DMS 273 treated with DMSO at 0.1 percent for 48 hours (cell line): ENCODE results near the gene RALGAPA2.

Source experiments
- DNase-seq: peaks from one replicate; lab custom pipeline; 2025; lab: John Stamatoyannopoulos, UW

Gene RALGAPA2

DNA sequence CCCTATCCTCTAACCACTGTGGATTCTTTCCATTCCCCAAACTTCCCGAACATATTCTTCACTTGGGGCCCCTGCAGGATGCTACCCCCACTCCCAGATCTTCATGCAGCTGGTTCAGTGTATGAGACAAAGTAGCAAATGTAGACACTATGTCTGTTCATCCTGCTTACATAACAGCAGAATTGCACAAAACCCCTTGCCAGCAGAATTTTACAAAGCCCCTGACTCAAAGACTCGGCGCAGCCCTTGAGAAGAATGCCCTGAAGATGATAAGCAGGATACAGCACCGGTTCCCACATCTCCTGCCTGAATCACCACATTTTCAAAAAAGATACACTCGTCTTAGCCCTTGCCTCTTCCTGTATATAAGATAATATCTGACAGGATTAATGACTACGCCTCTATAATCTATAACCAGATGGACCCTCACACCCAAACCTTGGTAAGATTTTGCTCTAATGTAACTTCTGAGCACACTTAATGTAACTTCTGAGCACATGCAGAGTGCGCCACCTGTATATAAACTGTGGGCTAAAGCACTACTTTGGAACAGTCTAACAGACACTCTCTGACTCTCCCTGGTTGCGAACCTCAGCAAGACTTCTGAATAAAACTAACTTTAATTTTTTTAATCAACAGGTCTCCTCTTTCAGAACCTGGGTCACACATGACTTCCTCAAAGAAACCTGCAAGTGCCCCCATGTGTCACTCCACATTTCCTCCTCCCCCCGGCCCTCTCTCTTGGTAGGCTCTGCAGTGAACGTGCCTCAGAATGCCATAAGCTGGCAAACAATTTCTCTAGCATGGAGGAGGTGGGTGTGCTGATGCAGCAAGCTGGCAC lies 28.7 kb downstream of the RALGAPA2 start:
- no peak for DNase-seq

DNA sequence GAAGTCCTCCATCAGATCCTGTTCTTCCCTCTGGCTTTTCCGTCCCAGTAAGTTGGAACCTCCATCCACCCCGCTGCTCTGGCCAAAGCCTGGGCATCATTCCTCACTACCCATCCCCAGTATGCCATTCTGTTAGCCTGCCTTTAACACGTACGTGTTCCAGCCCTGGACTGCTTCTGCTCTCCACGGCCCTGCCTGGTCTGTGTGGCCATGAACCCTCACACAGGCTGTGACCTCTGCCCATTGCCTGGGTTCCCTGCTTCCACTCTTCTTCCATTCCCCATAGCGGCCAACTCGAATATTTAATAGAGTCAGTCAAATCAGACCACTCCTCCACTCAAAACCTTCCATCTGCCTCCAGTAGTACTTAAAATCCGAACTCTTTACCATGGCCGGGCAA lies 29.4 kb downstream of the RALGAPA2 start:
- DNase-seq: no peak

DNA sequence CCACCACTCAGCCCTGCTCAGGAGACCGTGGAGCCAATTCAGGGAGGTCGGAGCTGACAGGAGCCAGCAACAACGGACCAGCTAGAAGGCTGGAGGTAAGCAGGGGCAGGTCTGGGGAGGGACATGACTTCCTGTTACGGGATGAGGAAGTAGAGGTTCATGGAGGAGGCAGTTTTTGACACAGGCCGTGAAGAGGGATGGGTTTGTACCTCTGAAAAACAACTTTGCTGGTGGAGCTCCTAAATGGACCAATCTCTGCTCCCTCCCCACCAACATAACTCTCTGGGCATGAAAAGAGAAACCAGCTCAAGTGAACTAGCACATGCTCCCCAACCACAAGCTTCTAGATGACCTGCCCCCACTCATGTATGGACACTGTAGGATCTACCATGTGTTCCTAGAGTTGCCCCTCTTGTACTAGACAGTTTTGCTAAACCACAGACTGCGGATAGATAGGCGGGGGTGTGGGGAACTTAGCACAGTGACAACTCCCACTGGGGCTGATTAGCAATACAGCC lies 31.4 kb downstream of the RALGAPA2 start:
- no peak for DNase-seq

DNA sequence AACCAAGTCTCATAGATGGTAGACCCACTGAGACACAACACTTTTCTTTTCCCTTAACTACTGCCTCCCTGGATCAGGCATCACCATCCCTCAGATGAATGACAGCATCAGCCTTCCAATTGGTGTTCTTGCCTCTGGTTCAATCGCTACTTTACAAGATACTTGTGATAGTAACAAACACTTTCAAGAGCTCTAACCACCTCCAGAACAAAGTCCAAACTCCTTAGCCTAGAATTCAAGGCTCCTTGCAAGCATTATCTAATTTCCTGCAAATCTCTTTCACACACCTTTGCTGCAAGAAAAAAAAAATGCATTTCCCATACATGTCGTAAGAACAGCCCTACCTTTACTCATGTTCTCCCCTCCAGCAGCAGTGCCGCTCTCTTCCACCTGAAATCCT lies 33.1 kb downstream of the RALGAPA2 start:
- DNase-seq: no peak

DNA sequence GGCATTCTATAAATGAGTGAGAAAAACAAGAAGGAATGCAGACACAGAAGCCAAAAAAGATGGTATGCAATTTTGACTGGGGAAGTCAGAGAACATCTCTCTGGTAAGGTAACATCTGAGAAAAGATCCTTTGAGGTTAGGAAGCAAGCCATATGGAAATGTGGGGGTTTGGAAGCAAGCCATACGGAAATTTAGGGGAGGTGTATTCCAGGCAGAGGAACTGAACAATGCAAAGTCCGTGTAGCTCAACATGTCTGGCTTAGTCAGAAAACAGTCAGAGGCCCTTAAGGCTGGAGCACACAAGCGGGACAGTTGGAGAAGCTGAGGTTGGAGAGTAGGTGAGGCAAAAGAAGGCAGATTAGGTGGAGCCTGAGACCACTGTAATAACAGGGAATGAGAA lies 35.3 kb downstream of the RALGAPA2 start:
- peak; percentile 14 for DNase-seq

DNA sequence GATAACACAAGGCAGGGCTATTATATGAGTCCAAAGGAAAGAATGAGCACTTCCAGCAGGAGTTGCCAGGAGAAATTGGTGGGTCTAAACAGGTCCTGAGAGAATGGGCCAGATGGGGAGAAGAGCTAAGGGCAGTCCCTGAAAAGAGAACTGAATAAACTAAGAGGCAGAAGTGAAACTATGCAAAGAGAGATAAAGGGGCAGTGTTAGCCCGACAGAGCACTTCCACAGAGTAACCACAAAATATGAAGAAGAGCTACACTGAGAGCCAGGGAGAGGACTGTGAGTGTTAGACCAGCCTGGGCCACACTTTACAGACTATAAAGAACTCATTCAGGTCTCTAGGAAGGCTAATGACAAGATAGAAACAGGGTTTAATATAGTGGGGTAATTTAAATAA lies 43.8 kb downstream of the RALGAPA2 start:
- no peak for DNase-seq

DNA sequence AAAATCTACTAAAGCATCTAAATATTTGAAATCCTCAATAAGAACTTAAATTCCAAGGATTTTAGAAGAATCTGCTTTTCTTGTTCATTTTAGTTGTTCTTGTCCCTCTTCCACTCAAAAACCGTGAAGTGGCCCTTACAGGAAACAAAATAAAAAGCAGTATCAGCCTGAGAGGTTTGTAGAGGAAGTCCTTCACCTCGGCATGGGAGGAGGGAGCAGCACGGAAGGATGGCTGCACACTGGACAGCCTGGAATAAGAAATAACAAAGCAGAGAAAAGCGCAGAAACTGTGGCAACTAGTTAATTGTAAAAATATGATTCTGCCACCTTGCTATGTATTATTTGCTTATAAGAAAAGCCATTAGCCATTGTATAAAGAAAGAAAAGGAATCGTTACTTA lies 46.1 kb downstream of the RALGAPA2 start:
- no peak for DNase-seq

DNA sequence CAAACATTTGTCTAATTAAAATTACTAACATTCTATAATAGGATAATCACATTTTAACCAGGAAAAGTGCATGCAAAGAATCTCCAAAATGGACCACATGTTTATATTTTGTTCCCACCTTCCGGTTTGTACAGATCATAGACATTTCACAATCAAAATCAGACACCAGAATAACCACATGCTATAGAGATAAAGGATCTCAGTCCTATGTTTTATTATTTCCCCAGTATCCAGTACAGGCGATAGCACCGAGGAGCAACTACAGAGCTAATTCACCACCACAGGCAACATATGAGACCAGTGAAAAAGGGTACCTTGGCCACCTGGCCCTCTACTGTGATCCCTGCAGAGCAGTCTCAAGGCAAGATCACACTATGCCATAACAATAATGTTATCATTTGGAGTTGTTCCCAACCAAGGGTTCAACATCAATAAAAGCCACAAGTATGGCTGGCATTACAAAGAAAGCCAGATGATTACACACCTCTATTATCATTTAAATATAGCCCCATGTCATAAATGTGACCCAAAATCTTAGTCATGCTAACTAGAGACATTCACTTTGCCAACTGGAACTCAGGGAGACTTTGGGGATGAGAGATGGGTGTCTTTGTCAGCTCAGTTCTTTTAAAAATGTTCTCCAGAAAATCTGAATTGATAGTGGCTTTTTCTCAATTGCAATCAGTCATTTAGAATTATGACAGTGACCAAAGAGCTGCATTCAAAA lies 46.7 kb downstream of the RALGAPA2 start:
- no peak for DNase-seq

DNA sequence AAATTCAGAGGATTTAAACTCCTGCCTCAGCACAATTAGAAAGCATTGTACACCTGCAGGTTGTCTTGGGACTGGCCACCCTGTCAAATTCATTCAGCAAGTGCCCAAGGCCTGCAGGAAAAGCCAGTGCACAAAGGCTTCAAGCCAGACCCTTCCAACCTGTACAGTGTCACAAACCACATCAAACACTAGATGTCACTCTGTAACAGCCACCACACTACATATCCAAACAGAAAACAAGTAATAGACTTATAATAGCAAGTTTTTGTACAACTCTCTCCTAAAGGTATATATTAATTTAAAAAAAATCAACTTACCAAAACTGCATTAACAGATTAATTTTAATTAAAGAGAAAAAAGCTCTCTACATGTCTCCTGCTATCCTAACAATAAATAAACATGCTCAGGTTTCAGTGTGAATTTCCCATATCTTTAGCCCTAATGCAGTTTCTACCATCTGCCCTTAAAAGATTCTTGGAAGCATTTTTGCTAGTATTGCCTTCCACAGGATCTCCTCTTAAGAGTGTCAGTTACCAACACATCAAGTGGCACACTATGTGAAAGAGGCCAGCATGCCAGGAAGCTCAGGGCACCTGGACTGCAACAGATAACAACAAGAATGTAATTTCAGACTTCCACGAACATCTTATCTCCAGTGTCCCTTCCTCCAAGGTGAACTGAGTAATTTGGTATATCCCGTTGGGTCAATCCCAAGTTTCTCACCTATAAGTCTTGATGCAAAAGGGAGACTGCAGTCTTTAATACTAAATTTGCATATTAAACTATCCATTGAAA lies 47.5 kb downstream of the RALGAPA2 start:
- no peak for DNase-seq

DNA sequence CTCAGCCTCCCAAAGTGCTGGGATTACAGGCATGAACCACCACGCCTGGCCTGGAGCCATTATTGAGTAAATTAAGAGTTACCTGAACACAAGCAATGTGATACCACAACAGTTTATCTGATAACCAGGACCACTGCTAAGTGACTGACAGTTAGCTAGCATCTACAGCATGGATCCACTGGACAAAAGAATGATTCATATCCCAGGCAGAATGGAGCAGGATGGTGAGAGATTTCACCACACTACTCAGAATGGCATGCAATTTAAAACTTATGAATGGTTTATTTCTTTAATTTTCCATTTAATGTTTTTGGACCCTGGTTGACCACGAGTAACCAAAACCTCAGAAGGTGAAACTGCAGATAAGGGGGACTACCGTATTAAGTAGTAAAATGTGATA lies 48.6 kb downstream of the RALGAPA2 start:
- no peak for DNase-seq

DNA sequence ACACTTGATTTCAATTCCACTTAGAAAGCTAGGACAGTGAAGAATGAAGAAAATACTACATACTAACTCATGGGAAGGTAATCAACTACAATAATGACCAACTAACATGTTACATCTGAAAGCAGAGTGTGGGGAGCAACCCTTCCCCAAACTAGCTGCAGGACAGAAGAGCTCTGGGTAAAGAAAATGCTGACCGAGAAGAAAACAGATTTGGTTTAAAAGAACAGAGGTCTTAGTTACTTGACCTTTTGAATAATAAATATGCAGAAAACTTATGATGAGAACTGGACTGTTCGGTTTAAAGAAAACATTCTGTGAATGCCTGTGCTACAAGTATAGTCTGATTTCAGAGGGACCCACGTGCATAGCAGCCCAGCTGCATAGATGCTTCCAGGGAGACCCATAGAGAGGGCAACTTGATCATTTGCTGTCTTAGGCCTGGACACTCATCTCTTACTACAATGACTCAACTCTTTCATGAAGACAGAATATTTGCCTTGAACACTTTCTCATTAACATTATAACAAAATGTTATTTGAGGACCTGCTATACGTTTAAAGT lies 53.5 kb downstream of the RALGAPA2 start:
- no peak for DNase-seq

DNA sequence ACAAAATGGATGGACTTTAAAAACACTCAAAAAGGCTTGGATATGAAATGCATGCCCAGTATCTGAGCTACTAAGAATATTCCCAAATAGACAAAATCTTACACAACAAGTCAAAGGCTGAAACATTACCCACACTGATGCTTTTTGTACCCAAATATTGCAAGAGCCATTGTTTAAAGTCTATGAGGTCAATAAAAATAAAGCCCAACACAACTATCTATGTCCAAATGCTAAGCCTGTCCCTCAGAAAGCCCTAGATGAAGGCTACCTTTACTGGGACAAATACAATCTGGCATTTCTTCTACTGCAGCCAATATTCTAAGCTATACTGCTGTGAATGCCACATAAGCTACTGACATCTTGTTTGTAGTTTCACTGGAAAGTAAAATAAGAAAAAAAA lies 54.3 kb downstream of the RALGAPA2 start:
- DNase-seq: no peak

DNA sequence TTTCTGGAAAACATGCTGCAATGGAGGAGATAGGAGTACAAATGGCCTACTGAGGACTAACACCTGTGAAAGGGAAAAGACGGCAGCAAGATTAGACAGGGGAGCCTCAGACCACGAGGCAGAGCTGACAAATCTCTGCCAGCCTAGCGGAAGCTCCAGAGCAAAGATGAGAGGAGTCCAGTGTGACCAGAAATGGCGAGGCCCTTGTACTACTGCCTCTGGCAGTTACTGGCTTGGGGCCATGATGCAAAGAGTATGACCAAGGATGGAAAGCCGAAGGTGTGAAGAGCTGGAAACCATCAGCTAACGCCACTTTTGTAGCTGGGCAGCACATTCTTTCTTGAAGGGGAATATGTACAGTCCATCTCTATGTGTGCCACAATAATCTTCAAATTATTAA lies 55.4 kb downstream of the RALGAPA2 start:
- no peak for DNase-seq

DNA sequence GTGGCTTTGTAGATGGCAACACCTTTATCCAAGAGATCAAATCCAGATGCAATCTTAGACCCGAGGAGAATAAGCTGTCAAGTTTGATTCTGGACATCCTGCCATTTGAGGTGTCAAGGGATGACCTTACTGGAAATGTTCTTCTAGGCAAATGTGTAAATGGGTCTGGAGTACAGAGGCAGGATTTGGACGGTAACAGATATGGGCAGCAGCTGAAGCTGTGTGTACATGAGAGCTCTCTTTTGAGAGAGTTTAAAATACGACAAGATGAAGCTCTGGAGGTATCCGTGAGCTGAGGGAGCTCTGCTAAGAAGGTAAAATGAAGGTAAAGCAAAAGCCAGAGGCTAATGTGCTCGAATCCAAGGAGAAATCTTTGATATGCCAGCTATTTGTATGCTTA lies 56.6 kb downstream of the RALGAPA2 start:
- no peak for DNase-seq

DNA sequence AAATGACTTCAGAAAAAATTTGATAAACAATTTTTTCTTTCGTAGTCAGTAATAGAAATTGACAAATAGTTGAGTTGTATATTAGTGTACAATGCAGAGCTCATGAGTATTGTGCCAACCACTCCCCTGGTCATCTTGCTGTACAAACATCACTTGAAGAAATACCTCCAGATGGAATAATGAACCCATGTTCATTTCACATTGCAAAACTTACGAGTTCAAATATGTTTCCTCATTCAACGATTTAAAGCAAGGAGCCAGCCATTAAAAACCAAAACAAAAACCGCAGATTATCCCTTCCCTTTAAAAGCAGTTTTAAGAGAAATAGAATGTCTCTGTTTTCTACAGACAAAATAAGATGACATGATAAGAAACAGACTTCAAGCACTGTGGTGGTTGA lies 62.5 kb downstream of the RALGAPA2 start:
- no peak for DNase-seq

DNA sequence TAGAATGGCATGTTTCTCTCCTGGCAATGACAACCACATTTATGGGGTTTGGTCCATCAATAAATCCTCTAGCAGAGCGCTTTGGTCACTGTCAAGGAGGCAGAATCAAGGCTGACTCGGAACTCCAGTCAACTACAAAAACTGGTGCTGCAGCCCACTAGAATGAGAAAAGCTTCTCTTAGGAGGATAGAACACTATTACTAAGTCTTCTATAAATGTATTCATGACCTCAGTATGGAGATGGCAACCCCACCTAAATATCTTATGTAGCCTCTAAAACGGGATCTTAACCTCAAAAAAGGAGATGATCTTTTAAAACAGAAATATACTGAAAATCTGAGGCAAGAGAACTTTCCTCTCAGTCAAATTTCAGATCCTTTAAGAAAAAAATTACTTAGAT lies 68.5 kb downstream of the RALGAPA2 start:
- no peak for DNase-seq

DNA sequence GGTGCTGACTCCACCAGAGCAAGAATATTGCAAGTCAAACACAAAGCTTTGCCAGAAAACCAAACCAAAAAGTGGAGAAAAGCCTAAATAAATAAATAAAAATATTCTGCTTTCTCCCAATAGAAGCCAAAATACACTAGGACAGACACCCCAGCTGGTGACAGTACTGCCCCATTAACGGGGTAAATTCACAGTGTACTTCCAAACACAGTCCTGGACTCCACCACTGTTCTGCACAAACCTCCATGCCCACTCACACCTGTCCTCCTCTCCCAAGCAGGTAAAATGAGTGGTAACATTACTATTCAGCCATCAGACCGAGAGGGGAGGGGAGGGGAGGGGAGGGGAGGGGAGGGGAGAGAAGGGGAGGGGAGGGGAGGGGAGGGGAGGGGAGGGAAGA lies 70.7 kb downstream of the RALGAPA2 start:
- no peak for DNase-seq

DNA sequence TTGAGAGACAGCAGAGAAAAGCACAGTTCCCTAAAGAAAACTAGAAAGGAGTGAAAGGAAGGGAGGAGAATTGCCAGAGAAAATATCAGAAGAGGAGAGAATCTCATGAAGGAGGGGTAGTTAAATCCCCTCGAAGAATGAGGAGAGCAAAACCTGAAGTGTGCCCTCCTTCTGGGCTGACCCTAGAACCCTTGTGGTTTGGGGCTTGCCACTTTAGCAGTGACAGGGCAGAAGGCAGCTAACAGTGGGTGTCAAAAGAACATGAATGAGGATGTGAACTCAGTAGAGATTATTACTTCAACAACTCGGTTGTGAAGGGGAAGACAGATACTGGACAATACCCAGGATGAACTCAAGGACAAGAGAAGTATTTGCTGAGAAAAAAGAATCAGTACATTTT lies 73.6 kb downstream of the RALGAPA2 start:
- no peak for DNase-seq

DNA sequence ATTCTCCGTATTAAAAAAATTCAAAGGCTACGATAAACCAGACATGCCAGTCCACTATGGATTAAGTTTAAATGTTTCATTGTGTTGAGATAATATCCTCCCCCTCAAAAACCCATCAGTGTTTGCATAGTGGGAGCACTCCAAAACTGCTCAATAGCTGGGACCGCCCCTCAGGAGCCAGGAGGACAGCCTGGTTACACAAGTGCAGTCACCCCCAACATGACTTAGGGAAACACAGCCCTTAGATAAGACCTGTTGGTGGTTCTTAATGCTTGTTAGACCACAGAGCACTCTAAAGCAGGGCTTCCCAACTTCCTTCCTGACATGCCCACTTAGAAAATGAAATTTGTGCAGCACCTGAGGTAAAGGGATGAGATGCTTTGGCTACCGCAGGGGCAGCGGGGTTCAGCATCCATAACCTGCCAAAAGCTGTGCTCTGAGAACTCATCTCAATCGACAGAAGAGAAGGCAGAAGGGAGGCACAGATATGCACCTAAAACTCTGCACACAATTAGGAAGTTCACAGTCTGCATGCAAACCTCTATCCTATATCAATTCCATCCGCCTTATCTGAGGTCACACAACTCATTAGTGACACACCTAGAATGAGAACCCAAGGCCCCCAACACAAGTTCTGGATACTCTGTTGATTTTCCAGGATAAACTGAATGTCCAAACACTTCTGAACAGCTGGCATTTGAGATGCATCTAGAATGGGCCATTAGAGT lies 74.3 kb downstream of the RALGAPA2 start:
- no peak for DNase-seq

DNA sequence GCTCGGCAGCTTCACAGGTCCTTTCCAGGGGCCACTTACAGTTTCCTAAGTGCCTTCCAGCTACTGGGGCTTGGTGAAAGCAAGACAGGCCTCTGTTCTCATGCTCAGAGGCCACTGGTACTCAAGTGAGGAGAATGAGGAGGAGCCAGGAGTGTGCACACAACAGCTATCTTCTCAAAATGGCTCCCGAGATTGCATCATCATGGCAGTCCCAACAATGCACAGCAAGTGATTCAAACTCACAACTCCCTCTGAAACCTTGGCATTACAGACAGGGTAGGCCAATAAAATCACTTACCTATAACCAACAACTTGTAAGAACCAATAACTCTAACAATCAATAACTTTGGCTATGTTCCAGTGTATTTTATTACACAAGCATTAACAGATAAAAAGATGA lies 77.4 kb downstream of the RALGAPA2 start:
- no peak for DNase-seq

DNA sequence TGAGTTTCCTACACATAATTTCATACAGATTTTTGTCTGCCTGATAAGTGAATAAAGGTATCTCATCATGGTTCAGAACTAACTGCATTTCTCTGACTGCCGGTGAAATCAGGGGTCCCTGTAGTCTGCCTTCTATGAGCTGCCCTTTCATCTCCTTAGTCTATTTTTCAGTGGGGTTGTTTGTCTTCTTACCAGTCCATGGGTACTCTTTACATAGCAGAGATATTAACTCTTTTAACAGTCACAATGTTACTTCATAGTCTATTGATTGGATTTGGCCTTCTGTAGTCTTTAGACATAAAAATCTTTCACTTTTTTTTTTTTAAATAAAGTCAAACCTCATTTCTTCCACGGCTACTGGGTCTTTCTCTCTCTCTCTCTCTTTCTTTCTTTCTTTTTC lies 79.8 kb downstream of the RALGAPA2 start:
- DNase-seq: no peak

DNA sequence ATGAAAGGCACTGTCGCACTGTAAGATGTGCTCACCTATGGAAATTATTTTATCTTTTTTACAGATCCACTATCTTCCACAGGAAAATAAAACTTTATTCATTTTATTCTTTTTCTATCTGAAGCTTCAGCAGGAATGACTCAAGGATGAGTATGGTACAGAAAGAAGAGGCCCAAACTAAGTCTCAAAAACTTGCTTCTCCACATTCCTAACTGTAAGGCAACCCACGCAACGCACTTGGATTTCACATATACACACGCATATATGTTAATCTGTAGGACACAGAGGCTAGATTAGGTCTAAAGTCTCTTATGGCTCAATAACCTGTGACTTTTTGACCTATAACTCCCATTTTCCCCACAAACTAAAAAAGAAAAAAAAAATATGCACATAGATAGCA lies 81.9 kb downstream of the RALGAPA2 start:
- no peak for DNase-seq
